ENCODE results near the gene RABGGTA. TPM values are rescaled to one million over a fixed set of nuclear protein-coding genes. Genes with fewer than 3 reads are reported as not detected.

Gene RABGGTA
- total RNA-seq, 1 donor from 2014 or later, result 25.9 TPM

DNA sequence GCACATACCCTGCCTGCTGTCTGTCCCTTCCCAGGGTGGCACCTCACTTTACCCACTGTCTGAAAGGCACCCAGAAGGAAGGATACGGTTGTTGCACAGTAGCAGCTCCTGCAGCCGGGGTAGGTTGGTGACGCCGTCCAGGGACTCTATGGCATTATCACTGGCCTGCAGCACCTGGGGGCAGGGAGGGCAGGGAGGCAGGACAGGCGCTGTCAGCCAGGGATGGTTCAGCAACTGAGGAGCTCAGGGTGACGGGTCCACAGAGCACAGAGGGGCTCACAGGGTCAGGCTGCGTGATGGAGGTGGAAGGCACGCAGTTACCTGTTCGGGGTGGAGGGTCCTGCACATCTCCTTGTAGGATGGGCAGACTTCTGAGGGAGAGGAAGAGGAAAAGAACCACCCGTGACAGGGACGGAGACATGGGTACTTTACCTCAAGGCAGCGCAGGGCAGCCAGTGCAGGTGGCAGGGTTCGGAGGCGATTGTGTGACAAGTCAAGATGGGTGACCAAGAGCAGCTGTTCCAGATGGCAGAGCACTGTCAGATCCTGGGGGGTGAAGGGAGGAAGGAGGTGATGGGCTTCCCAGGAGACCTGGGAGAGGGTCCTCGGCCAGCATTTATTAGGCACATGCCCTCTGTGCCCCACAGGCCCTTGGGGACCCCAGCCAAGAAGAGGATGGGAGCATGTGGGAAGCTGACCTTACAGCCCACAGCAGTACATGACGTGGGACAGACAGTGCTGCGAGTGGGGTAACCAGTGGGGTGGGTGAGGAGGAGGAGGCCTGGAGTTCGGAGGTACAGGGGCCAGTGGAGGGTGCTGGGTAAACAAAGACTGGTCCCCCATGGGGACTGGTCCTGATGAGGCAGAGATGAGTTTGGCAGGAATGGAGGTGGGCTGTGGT lies 4.8 kb downstream of the RABGGTA start:
- Mint-ChIP-seq H3K4me3 (ENCODE audit: low read depth) (no peak overlapping the region), H3K36me3 (ENCODE audit: insufficient read depth) (peaks cover 5% of the 10 kb centered on the region), H3K4me1 (ENCODE audit: low read depth) (peaks cover 3% of the 10 kb centered on the region), H3K27ac (no peak overlapping the region), H3K9me3 (ENCODE audit: low read depth) (no peaks in the 10 kb centered on the region), H3K27me3 (no peaks in the 10 kb centered on the region)
- no peak for DNase-seq (ENCODE audit: low spot score, unreplicated experiment)
- TF ChIP-seq, protein P1, sequence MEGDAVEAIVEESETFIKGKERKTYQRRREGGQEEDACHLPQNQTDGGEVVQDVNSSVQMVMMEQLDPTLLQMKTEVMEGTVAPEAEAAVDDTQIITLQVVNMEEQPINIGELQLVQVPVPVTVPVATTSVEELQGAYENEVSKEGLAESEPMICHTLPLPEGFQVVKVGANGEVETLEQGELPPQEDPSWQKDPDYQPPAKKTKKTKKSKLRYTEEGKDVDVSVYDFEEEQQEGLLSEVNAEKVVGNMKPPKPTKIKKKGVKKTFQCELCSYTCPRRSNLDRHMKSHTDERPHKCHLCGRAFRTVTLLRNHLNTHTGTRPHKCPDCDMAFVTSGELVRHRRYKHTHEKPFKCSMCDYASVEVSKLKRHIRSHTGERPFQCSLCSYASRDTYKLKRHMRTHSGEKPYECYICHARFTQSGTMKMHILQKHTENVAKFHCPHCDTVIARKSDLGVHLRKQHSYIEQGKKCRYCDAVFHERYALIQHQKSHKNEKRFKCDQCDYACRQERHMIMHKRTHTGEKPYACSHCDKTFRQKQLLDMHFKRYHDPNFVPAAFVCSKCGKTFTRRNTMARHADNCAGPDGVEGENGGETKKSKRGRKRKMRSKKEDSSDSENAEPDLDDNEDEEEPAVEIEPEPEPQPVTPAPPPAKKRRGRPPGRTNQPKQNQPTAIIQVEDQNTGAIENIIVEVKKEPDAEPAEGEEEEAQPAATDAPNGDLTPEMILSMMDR (IDR thresholded peaks at IDR 0.05; ENCODE audit: unreplicated experiment), result no peak

DNA sequence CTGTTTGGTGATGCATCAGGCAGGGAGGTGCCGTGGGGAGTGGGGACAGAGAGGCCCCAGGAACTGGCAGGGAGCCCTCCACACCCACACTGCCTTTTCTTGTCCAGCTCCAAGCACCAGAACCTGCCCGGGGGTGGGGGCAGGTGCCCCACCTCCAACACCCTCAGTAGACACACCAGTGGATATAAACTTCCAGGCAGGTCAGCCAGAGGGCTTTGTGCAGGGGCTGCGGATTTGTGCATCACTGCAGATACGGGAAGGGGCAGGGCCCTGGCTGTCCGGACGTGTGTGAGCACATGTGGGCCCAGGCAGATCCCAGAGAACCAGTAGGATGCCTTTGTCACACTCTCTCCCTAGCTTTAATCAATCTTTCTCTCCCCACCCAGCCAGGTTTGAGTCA lies 7.1 kb downstream of the RABGGTA start:
- no peak for DNase-seq (ENCODE audit: low spot score, unreplicated experiment)
- TF ChIP-seq, protein P1 (IDR thresholded peaks at IDR 0.05; ENCODE audit: unreplicated experiment), result no peak
- Mint-ChIP-seq H3K36me3 (ENCODE audit: insufficient read depth) (peaks cover 5% of the 10 kb centered on the region), H3K4me3 (ENCODE audit: low read depth) (no peak overlapping the region), H3K27ac (no peak overlapping the region), H3K27me3 (no peaks in the 10 kb centered on the region), H3K4me1 (ENCODE audit: low read depth) (no peaks in the 10 kb centered on the region), H3K9me3 (ENCODE audit: low read depth) (no peaks in the 10 kb centered on the region)

DNA sequence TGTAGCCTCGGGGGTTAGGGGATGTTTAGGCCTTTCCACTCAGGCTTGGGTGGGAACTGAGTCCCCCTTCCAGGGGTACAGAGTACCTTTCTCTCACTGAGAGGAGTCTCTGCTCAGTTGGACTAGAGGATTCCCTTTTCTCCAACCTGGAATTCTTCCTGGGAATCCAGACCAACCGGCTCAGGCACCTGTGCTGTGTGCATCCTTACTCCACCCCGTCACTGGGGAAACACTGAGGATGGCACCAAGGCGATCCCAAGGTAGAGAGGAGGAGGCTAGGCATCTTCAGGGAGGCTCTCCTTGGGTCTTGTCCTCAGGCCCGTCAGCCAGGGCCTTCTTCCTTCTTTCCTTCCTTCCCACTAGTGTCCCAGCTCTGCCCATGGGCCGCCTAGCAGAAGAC lies 7.5 kb downstream of the RABGGTA start:
- no peaks in the 10 kb centered on the region for H3K9me3 Mint-ChIP-seq (ENCODE audit: low read depth)
- TF ChIP-seq, protein P1 (IDR thresholded peaks at IDR 0.05; ENCODE audit: unreplicated experiment), result no peak
- H3K4me3 Mint-ChIP-seq (ENCODE audit: low read depth), result no peak overlapping the region
- no peaks in the 10 kb centered on the region for H3K27me3 Mint-ChIP-seq
- H3K27ac Mint-ChIP-seq, result no peak overlapping the region
- H3K4me1 Mint-ChIP-seq (ENCODE audit: low read depth), result no peaks in the 10 kb centered on the region
- peaks cover 5% of the 10 kb centered on the region for H3K36me3 Mint-ChIP-seq (ENCODE audit: insufficient read depth)
- DNase-seq (ENCODE audit: low spot score, unreplicated experiment), result no peak

DNA sequence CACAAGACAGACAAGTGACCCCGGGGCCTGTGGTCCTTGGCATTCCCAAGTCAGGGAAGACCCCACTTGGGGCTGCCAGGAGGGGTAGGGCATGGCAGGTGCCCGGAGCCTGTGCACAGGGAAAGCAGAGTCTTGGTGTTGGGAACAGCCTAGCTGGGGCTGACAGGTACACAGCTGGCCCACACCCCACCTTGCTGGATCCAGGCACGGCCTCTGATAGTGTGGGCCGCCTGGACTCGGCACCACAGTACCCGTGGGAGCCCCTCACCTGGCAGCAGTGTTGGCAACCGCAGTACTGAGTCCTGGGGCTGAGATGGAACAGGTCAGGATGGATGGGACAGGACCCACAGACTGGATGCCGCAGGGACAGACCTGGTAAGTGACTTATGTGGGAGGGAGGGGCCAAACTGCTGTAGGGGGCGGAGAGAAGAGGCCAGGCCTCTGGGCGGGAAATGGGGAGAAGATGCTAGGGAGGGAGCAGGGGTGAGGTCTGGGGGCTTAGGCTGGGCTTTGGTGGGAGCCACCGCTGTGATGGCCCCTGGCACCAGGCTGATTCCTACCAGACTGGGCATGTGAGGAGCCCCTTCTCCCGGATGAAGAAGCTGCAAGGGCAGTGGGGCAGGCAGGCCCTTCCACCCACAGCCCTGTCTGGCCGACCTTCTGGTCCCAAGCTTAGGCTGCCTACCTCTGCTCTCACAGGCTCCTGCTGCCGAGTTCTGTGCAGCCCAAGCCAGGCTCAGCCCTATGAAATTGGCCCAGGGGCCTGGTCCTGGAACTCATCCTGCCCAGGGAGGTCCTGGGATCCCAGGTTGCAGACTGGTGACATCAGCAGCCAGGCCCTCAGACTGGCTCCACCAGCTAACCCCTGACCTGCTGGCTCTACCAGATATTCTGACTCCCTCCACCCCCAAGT lies 8.3 kb downstream of the RABGGTA start, which contains the start of gene TGM1:
Gene TGM1, minus strand, starts transcription at position 357 of the 913 bp plus-strand sequence. CDS start 825 bp downstream, outside the sequence.
- Mint-ChIP-seq H3K36me3 (ENCODE audit: insufficient read depth) (peaks cover 5% of the 10 kb centered on the region), H3K4me1 (ENCODE audit: low read depth) (no peaks in the 10 kb centered on the region), H3K27ac (no peak within 1 kb of the TSS), H3K27me3 (no peaks in the 10 kb centered on the region), H3K9me3 (ENCODE audit: low read depth) (no peaks in the 10 kb centered on the region), H3K4me3 (ENCODE audit: low read depth) (no peak within 1 kb of the TSS)
- no peak for DNase-seq (ENCODE audit: low spot score, unreplicated experiment)
- TF ChIP-seq, protein P1 (IDR thresholded peaks at IDR 0.05; ENCODE audit: unreplicated experiment), result no peak

DNA sequence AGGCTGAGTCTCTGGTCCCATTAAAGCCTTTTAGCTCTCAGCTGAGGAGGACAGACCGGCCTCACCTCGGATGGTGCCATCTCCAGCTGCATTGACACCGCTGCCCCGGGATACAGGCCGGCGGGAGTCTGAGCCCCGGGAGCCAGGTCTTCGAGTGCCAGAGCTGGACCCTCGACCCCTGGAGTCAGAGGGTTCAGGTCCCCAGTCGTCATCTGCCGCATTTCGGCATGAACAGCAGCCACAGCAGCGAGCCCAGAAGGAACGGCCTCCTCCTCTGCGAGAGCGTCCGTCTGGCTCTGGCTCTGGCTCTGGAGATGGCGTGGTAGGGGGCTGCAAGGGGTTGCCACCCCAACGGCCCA lies 9.4 kb downstream of the RABGGTA start:
- Mint-ChIP-seq H3K4me3 (ENCODE audit: low read depth) (no peak overlapping the region), H3K36me3 (ENCODE audit: insufficient read depth) (peaks cover under 1% of the 10 kb centered on the region), H3K4me1 (ENCODE audit: low read depth) (no peaks in the 10 kb centered on the region), H3K27me3 (no peaks in the 10 kb centered on the region), H3K27ac (no peak overlapping the region), H3K9me3 (ENCODE audit: low read depth) (no peaks in the 10 kb centered on the region)
- TF ChIP-seq, protein P1 (IDR thresholded peaks at IDR 0.05; ENCODE audit: unreplicated experiment), result no peak
- DNase-seq (ENCODE audit: low spot score, unreplicated experiment), result no peak

Measured in progenitor cell of endocrine pancreas (in vitro differentiated cells).